Activated CD4-positive, alpha-beta T cell treated with anti-CD3 and anti-CD28 coated beads, Interleukin-2, amount 50 U/mL, for 48 hours (primary cell): Measurements from ENCODE around the gene TMEM87B.
A peak's percentile ranks its signal among the peaks of the same experiment; 100 is the strongest.

ENCODE experiments used
- DNase-seq, 2 experiments: peaks; one replicate each; pipeline ENCODE4 v3.0.0-alpha.2; 2020

Gene TMEM87B, protein sequence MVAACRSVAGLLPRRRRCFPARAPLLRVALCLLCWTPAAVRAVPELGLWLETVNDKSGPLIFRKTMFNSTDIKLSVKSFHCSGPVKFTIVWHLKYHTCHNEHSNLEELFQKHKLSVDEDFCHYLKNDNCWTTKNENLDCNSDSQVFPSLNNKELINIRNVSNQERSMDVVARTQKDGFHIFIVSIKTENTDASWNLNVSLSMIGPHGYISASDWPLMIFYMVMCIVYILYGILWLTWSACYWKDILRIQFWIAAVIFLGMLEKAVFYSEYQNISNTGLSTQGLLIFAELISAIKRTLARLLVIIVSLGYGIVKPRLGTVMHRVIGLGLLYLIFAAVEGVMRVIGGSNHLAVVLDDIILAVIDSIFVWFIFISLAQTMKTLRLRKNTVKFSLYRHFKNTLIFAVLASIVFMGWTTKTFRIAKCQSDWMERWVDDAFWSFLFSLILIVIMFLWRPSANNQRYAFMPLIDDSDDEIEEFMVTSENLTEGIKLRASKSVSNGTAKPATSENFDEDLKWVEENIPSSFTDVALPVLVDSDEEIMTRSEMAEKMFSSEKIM

DNA sequence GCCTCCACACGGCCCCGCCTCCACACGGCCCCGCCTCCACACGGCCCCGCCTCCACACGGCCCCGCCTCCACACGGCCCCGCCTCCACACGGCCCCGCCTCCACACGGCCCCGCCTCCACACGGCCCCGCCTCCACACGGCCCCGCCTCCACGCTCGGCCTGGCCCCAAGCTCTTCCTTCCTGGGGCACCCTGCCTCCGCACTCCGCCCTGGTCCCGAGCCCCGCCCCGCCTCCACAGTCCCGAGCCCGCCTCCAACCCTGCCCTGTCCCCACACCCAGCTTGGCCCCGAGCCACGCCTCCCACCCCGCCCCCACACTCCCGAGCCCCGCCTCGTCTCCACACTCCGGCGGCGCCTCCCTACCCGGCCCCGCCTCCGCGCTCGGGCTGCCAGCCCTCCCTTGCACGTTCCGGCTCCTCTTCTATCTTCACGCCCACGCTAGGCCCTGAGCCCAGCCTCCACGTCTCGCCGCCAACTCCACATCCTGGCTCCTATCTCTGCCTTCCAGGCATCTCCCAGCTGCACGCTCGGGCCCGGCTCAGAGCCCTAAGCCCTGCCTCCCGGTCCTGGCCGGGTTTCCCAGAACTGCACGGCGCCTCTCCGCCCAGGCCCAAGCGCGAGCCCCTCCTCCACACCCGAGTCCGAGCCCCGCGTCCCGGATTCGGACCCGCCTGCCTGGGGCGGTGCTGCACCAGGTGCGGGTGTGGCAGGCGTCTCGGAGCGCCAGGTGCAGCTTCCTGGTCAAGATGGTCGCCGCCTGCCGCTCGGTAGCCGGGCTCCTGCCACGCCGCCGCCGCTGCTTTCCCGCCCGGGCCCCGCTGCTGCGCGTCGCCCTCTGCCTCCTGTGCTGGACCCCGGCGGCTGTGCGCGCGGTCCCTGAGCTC is at the start of gene TMEM87B:
Gene TMEM87B (plus strand): TSS at position 423 of the 883 bp plus-strand sequence. CDS start 323 bp downstream, at position 746.
- DNase-seq = peak; percentile 97 to 98

DNA sequence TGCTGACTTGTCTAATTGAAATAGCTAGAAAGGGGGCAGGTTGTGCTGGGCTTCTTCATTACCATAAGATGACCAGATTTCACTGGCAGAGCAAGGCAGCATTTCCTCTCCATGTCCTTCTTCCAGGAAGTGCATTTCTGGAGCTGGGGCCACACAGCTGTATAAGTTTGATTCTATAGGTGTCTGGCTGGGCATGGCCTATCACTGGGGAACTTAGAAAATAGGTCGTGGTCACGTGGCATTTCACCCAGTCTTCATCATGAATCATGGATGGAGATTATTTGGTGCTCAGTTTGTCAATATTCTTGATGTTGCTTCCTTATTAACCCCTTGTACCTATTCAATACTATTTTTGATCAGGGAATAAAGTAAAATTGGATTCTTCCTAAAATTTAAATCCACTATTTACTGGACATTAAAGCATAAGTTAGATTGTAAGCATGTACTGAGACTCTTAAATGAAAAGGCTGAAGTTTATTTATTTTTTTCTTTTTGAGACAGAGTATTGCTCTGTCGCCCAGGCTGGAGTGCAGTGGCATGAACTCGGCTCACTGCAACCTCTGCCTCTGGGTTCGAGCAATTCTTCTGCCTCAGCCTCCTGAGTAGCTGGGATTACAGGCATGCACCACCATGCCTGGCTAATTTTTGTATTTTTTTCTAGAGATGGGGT is 49.5 kb upstream of the TMEM87B start:
- DNase-seq = no peak

DNA sequence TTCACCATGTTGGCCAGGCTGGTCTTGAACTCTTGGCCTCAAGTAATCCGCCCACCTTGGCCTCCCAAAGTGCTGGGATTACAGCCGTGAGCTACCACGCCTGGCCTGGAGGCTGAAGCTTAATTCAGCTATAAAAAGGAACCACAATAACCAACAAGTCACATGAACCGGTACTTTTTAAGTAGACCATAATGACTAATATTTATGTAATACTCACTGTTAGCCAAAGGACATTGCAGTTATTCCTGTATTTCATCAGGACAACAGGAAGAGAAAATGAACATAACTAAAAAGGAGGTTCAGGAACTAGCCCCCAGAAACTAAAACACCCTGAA is 49.0 kb upstream of the TMEM87B start:
- no peak for DNase-seq

DNA sequence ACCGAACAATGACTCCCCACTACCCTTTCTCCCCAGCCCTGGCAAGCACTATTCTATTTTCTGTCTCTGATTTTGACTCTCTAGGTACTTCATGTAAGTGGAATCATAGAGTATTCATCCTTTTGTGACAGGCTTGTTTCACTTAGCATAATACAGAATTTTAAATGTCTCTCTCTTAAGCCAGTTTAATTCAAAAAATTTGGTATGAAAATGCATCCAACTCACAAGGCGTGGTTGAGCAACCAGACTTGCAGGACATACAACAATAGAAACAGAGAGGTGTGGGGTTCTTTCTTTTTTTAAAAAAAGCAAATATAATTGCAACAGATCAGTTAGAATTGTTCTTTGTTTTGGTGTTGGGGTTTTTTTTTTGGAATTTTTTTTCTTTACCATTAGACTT is 47.6 kb upstream of the TMEM87B start:
- no peak for DNase-seq

DNA sequence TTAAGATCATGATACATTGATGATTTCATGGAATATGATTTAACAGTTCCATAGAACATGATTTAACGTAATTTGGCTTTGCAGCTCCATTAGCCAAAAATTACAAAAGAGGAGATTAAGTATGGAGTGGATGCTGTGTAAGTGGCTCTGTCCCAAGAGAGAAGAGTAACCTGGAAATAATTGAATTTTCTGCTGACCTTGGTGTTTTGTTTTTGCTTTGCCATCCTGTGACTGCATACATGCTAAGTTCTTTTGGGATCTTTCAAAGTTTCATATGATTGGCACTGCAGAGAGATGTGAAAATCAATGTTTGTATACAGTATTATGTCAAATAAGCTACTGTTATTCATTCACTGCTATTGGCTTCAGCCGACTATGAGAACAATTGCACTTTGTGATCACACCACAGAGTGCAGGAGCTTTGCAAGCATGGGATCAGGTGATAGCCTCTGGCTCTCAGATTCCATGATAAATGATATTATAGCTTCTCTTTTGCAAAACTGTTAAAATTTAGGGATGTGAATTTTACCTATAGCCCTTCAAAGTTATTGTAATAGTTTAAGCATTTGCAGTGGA is 46.1 kb upstream of the TMEM87B start:
- DNase-seq = no peak

DNA sequence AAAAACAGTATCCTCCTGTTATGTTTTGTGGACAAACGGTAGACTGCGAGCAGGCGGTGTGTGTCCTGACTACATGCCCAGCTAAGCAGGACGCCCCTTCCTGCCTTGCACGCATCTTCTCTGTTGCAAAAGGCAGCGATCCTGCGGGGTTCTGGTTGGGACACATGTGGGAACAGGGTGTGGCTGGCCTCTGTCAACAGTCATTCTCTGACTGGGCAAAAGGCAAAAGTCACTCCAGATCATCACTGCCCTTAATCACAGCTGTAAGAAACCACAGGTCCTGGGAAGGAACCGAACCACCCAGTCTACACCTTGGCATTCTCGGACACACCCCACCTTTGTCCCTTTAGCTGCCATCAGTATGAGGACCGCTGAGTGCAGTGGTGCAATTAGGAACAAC is 44.3 kb upstream of the TMEM87B start:
- no peak for DNase-seq

DNA sequence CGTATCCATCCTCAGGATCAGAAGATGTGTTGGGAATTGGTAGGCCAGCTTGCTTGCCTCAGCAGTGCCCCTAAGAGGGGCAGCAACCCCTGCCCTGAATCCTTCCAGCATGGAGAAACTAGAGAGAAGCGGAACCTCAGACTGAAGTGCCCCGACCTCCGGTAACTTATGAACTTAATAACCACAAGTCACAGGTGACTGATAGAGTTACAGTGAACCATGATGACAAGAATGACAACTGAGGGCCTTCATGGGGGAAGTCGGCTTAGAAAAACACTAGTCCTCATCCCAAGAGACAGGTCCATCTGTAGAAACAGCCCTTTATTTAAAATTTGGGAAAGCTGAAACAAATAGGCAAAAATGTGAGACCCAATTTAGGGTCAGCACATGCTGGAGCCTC is 42.5 kb upstream of the TMEM87B start:
- DNase-seq = no peak

DNA sequence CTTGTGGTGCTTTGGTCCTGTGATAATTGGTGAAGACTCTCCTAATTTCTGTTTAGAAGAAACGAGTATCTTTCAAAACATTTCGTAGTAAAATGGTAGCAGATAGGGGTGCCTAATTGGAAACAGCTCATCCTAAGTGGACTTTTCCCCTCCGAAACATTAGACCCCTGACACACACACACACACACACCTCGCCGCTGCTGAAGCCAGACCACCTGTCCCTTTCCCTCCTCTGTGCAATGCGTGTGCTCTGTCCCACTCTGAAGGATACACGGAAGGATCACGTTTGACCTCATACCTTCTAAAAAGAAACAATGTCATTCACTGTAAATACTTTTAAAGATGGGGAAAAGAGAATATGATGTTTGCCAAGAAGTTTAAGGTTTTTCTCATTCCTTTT is 36.2 kb upstream of the TMEM87B start:
- DNase-seq = no peak

DNA sequence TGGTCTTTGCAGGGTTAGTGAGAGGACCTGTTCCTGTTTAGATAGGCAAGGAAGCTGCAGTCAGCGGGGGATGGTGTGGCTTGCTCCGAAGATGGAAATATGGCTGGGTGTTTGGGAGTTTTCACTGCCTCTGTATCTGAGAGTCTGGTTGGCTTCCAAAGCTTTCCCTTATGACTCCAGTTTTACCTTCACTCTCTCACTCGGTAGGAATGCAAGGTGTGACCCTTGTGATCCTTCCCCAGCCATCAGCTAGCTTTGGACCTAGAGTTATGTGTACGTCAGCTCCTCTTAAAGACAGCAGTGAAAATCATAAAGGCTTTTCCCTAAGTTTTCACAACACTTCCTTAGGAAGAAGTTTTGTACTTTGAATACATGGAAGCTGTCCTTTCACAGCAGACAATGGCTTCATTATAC is 35.5 kb upstream of the TMEM87B start:
- no peak for DNase-seq

DNA sequence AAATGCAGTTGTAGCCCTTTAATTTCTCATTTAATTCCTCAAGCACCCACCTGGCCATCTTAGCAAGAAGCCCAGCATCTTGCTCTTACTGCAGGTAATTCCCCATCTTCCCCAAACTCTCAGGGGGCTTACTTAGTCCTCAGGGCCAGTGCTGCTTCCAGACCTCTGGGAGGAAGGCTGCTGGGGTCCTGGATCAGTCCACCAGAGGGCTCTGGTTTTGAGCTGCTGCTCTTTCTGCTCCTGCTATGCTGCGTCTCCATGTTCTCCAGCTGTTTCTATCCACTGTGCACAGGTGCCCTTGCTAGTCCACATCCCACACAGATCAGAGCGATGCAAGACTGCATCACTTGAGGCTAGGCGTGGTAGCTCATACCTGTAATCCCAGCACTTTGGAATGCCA is 34.5 kb upstream of the TMEM87B start:
- DNase-seq = no peak

DNA sequence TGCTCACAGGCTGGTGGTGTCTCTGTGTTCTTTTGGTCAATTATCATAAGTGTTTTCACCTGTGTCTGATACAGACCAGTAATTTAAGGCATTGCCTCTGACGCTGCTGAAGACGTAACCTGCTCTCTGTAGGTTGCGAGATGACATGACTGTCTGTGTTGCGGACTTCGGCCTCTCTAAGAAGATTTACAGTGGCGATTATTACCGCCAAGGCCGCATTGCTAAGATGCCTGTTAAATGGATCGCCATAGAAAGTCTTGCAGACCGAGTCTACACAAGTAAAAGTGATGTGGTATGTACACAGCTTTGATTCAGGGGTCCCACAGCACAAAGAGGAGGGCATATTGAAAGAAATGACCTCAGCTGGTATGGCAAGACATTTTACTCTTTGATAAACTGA is 33.8 kb upstream of the TMEM87B start:
- DNase-seq = no peak

DNA sequence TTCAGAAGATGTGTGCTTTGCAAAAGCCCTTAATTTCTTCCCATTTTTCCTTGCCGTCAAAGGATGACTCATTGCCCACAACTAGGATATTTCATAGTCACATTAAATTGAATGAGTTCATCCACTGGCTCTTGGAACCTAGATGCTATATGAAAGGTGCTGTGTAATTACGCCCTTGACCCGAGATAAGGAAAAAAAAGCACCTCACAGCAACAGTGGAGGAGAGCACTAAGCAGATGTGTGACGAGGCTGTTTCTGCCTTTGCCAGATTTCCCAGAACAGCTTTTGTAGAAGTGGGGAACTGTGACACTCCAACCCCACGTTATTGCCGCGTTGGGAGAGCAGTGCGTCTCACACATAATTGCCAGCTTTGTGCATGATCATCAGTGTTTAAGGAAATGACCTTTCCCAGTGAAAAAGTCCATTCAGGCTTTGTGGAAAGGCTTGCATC is 33.3 kb upstream of the TMEM87B start:
- no peak for DNase-seq

DNA sequence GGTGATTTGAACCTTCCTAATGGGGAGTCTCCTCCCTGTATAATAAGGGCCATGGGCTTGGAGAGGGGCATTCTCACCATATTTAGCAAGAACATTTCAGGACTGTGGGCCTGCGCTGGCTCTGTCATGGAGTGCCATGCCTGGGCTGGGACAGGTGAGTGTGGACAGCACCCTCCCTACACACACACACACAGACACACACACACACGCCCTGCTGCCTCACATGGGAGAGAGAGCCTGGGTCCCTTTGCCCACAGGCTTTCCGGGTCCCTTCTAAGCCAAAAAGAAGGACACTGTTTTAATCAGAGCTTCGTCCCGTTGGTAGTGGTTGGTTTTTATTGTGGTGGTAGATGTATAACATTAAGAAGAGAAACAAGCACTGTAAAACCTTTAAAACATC is 31.4 kb upstream of the TMEM87B start:
- DNase-seq = no peak

DNA sequence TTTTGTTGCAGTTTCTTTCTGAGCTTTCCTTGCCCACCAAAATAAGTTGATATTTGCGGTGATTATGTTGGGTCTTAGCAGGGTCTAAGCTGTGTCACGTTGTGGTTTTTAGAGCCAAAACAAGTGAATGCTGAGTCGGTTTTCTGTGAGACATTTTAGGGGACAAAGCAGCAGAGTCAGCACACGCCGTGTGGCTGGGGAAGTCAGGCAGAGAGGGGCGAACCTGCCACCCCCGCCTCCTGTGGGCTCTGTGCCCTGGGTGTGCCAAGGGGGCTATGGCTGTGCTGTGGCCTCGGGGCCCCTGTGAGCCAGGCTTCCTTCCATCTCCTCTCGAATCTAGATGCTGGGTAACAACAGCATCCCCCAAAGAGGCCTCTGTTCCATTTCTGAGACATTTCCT is 30.8 kb upstream of the TMEM87B start:
- no peak for DNase-seq

DNA sequence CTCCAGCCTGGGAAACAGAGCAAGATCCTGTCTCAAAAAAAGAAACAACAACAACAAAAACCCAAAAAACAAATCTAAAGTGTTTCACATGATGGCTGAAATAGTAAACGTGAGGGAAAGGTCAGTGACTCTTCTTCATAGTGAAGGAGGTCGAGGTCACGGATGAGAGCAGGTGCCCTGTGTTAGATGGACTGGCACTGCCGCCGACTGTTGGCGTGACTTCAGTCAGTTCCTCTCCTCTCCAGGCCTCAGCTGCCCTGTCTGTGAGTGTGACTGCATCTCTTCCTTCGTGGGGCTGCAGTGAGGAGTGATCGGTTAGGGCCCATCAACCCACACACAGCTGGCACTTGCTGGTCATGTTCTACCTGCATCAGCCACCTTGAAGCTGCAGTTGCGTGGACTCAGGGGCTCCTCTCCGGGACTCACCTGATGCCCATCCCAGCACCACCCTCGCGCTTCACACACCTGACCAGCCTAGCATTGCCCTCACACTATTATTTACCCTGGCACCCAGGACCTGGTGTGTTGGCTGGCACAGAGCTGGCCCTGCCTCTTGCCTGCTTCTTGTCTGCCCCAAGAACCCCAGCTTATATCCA is 30.1 kb upstream of the TMEM87B start:
- no peak for DNase-seq

DNA sequence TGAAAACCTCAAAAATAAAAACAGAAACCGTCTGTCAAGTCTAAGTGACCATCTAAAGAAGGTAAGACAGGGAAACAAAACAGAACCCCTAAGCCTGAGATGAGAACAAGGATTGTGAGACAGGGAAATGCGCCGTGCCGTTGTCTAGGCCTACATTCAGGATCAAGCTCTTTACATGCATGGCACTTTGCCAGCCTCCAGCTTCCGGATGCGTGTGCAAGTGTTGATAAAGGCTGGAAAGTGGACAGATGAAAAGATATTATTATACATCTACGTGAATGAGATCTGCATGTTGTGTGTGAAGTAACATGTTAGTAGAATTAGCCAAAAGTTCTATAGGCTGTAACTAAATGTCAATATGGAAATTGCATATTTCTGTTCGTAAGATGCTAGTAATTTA is 28.6 kb upstream of the TMEM87B start:
- DNase-seq = no peak

DNA sequence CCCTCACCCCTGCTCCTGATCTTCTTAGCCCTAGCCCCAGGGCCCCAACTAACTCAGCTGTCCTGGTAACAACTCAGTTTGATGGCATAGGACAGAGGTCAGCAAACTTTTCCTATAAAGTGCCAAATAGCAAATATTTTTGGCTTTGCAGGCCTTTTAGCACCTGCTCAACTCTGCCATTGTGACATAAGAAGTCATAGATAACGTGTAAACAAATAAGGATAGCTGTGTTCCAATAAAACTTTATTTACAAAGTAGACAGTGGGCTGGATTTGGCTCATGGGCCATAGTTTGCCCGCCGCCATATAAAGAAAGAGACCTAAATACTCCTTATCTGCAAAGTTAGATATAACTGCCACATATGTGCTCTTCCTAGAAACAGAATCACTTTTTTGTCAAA is 27.3 kb upstream of the TMEM87B start:
- no peak for DNase-seq

DNA sequence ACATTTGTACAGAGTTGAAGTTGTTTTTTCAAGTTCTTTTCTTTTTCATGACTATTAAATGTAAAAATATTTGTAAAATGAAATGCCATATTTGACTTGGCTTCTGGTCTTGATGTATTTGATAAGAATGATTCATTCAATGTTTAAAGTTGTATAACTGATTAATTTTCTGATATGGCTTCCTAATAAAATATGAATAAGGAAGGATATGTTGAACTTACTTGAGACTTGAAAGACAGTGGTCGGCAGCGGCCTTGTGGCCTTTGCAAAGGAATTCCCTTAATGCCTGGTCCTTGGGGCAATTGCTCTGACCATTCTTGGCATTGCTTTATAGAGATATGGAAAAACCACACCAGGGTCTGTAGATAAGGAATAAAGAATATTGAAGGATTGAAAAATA is 25.9 kb upstream of the TMEM87B start:
- DNase-seq = no peak

DNA sequence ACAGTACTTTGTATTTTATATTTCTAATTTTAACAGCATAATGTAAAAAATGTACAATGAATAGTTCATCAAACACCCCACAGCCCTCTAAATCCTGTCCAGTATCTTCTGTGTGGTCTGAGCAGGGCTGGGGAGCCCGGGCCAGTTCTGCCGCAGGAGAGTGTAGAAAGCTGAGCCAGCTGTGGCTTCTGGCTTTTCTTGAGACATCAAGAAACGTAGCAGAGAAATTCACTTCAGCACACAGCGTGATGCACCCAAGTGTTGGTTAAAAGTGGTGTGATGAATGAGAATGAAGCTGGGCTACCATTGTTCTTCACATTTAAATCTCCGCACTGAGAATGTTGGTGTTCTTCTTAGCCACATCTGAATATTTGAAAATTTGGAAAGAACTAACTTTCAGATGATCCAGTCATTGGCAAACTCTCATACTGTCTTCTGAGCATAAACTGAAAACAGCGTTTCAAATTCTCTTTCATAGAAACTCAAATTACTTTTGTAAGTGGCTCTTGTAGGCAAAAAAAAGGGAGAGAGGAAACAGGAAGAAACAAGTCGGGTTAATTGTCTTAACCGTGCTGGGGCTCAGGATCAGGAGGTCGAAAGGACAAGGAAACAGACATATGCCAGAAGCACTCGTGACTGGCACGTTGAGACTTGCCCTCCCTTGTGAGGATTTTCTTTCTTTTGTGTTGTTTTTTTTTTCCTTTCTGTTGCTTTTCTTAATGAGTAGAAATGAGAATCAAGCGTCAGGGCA is 23.4 kb upstream of the TMEM87B start:
- DNase-seq = no peak

DNA sequence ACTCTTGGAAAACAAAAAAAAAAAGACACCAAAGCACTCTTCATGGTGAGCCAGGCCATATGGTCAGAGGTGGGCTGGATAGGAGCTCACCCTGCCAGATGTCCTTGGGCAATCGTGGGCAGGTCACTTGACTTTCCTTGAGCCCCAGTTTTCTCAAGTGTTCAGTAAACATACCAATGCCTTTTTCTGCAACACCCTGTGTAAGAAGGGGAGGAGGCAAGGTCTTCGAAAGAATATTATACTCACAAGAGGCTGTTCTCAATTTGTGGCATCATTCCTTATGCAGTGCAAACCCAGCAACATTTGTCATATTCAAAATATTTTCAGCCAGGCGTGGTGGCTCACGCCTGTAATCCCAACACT is 22.9 kb upstream of the TMEM87B start:
- DNase-seq = no peak

DNA sequence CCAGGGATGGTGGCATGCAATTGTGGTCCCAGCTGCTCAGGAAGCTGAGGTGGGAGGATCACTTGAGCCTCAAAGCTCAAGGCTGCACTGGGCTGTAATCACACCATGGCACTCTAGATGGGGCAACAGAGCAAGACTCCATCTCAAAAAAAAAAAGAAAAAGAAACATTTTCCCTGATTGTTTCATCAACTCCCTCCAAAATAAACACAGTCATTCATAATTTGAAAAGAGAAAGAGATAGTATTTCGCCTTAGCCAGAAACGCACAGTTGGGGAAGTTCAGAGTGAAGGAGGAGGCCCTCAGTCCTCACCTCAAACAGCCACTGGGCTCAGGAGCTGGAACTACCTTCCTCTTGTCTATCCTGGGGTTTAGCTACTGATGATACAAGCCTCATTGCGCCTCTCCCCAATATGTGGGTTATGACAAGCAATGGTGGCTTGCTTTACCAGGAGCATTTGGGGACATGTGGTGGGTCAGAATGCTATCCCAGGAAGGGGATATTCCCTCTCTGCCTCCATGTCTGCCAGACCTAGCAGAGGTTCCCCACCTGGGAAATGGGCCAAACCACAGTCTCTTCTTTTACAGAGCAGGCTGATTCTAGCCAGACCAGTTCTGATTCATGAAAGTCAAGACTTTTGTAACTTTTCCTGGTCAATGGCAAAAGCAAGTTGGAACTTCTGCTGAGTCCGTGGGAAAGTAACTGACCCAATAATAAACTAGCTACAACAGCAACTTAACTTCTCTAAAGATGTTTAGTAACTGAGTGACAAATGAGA is 22.2 kb upstream of the TMEM87B start:
- DNase-seq = no peak
